Amniotic epithelial cell (primary cell): Measurements from ENCODE around the gene RPL37.
"Not testable (repeated sequence)": the region's sequence is repeated elsewhere in the genome, so short reads cannot be mapped to it uniquely, and the experiment has no call there.

ENCODE experiments used
- DNase-seq: peaks from one replicate; pipeline ENCODE4 v3.0.0-alpha.2; 2010; ENCODE audit warnings: low read depth

Gene RPL37

DNA sequence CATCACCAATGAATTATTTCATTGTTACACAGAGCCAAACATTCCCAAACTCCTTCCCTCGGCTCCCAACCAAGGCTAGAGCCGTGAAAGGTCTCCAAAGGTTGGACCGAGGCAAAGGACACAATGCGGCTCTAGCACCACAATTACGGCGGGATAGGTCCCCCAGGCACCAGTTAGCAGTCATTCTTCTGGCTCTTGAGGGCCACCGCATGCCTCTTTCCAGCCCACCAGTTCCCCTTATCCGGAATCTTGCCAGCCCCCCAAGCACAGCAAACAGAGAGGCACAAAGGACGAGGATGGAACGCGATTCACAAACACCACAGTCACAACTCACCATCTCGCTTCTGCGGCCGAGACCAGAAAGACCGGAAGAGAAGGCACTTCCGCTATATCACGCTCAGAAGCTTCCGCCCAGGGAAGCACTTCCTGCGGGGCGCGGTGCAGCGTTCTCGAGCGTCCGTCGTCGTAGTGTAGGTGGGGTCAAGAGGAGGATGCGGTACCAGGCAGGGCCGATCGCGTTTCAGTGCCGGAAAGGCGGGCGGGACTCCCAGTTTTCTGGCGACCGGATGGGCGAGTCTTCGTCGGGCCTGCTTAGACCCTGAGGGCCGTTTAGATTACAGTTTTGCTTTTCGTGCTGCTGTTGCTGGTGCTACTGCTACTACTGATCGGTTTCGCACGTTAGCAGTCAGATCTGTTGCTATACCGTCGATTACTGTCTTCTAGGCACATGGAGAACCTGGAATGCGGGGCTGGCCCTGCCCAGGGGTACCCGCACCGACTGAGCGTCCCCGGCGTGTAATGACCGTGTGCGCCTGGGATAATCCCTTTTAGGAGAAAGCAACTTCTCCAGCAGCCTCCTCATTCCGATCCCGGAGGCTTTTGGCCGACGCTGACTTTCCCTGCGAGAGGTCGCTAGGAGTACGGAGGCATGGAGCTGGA is at the start of gene RPL37:
RPL37 (minus strand) TSS at position 374 of the 939 bp plus-strand sequence; CDS start at position 337, 37 bp downstream.
- peak; percentile 98 for DNase-seq

- DNase-seq = not testable (repeated sequence)
Measured at GRCh38 chr5:40883051-40883450, 48.0 kb upstream of the RPL37 start.

GRCh38 chr5:40882291-40882690 is 47.3 kb upstream of the RPL37 start:
- no peak for DNase-seq

GRCh38 chr5:40879163-40879942 is 44.3 kb upstream of the RPL37 start:
- peak; percentile 18 for DNase-seq

GRCh38 chr5:40877371-40877988 is 42.5 kb upstream of the RPL37 start:
- peak; percentile 15 for DNase-seq

DNA sequence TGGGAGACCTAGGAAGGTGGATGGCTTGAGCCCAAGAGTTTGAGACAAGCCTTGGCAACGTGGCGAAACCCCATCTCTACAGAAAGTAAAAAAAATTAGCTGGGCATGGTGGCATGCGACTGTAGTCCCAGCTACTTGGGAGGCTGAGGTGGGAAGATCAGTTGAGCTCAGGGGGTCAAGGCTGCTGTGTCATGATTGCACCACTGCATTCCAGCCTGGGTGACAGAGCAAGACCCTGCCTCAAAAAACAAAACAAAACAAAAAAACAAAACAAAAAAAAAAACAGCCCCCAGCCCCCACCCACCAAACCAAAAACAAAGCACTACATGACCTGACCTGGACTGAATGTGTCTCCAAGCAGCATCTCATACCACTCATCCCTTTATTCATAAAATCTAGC is 40.9 kb upstream of the RPL37 start:
- no peak for DNase-seq

- no peak for DNase-seq
Measured at GRCh38 chr5:40873286-40873880, 38.4 kb upstream of the RPL37 start.

GRCh38 chr5:40872253-40872652 is 37.2 kb upstream of the RPL37 start:
- DNase-seq = not testable (repeated sequence)

- DNase-seq = peak; percentile 6
Measured at GRCh38 chr5:40871177-40871576, 36.2 kb upstream of the RPL37 start.

DNA sequence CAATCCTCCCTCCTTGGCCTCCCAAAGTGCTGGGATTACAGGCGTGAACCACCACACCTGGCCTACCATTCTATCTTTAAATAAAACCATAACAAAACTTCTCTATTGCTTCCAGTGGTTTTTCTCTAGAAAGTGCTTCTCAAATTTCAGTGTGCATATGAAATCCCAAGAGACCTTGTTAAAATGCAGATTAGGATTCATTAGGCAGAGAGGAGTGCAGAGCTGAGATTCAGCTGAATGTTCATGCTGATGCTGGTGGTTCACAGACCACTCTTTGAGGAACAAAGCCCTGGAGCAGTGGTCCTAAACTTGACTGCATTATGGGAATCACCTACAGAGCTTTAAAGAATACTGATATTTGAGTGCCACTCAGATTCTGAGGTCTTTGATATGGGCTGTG is 34.4 kb upstream of the RPL37 start:
- DNase-seq = no peak

- DNase-seq = no peak
Measured at GRCh38 chr5:40866844-40867243, 31.8 kb upstream of the RPL37 start.

GRCh38 chr5:40865004-40865403 is 30.0 kb upstream of the RPL37 start:
- DNase-seq = not testable (repeated sequence)

GRCh38 chr5:40860711-40861110 is 25.7 kb upstream of the RPL37 start:
- DNase-seq = no peak

DNA sequence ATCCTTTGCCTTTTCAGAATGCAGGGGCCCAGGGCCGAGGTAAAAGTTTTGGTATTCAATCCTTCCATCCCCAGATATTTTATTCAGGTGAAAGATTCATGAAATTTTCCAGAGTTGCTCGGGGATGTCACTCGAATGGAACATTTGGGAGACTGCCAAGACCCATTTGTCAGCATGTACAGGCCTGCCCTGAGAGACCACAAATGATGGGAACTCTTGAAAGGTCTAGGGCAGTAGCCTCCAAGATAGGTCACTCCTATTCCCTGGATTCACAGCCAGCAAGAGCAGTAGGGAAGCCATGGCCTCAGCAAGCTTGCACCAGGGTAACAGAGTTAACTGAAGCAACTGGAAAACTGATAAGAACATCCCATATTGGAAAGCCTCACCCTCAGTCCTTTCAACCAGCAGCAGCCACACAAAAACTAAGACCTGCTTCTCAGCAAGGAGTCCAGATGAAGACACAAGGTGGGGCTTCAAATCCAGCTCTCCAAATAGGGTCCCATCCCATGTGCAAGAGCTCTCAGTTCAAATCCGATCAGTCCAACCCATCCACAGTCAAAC is 18.7 kb upstream of the RPL37 start:
- DNase-seq = no peak

DNA sequence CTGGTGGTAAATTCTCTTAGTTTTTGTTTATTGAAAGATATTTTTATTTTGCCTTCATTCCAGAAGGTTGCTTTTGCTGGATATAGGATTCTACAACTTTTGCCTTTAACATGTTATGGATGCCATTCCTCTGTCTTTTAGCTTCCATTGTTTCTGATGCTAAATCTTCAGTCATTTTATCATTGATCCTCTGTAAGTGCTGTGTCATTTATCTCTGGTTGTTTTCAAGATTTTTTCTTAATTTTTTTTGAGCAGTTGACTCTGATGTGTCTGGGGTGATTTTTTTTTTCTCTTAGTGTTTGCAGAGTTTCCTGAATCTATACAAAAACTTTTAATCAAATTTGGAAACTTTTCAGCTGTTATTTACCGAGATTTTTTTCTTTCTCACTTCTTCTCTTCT is 12.5 kb upstream of the RPL37 start:
- DNase-seq = no peak

- no peak for DNase-seq
Measured at GRCh38 chr5:40846371-40846770, 11.3 kb upstream of the RPL37 start.

GRCh38 chr5:40844565-40844964 is 9.5 kb upstream of the RPL37 start:
- no peak for DNase-seq

DNA sequence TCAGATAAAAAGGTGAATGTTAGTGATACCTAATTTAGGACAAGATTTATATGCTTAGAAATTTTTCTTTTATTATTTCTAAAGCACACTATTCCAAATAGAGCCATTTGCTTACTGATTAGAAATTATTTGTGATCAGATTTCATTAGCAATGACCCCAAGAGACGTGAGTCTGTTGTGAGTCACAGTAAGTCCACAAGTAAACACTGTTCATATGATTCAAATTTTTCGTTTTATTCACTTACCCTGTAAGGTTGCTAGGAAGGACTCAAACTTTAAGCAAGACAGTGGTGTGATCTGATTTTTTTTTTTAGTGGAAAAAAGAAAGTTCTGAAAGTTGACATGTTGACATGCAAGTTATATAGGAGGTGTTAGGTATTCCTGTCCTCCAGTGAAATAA is 7.3 kb upstream of the RPL37 start:
- peak; percentile 34 for DNase-seq

GRCh38 chr5:40841068-40841805 is 6.2 kb upstream of the RPL37 start, which contains the start of gene CARD6:
Gene CARD6, plus strand, starts transcription at chr5:40841367. Its CDS starts 16 bp downstream, at chr5:40841383.
- DNase-seq = peak; percentile 57

- no peak for DNase-seq
Measured at GRCh38 chr5:40838086-40838485, 3.1 kb upstream of the RPL37 start.

DNA sequence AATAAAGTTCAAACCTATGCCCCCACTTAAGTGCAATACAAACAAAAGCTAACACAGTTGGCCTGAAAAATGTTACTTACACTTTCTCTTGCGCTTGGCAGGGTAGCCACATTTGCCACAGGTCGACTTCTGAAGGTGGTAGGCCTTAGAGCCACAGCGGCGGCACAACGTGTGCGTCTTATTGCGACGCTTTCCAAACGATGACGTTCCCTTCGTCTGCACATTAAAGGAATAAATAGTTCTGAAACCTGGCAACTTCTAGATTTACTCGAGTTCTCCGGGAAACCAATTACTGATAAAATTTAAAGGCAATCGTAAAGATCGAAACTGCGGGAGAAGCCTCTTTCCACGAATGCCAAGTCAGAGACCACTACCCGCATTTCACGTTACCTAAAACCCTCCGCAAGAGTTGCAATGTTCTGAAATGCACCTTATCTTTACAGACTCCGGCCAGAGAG is 602 bp downstream of the RPL37 start:
- DNase-seq = peak; percentile 32
